GM21526 (cell line): Measurements from ENCODE around the gene OFD1.

Experiments
- ATAC-seq: cut with Tn5 transposase; IDR thresholded peaks from one replicate; pipeline ENCODE4 v1.9.1; 2021; ENCODE audit warnings: moderate library complexity; ENCODE audit not compliant: unreplicated experiment, low FRiP score

Gene OFD1

GRCh38 chrX:13734278-13735172 is at the start of gene OFD1, which contains the start of gene TRAPPC2:
OFD1 (plus strand) TSS chrX:13734748; CDS start chrX:13735072, 324 bp downstream.
TRAPPC2 (minus strand) TSS chrX:13734620; CDS start chrX:13719963, 14,657 bp downstream.
- ATAC-seq = peak; percentile 91

- no peak for ATAC-seq
Observed at GRCh38 chrX:13685126-13685763, 49.3 kb upstream of the OFD1 start.

GRCh38 chrX:13687203-13687602 is 47.3 kb upstream of the OFD1 start:
- no peak for ATAC-seq

- peak; percentile 10 for ATAC-seq
Observed at GRCh38 chrX:13688384-13688957, 46.1 kb upstream of the OFD1 start.

GRCh38 chrX:13688958-13689740 is 45.4 kb upstream of the OFD1 start, which contains the start of gene RAB9A:
RAB9A (plus strand) TSS chrX:13689128; CDS start chrX:13708747, 19,619 bp downstream.
- peak; percentile 73 for ATAC-seq

- no peak for ATAC-seq
Observed at GRCh38 chrX:13689741-13690211, 44.8 kb upstream of the OFD1 start.

- no peak for ATAC-seq
Observed at GRCh38 chrX:13690836-13691235, 43.7 kb upstream of the OFD1 start.

GRCh38 chrX:13691841-13692371 is 42.6 kb upstream of the OFD1 start:
- ATAC-seq = no peak

- no peak for ATAC-seq
Observed at GRCh38 chrX:13692771-13693231, 41.7 kb upstream of the OFD1 start.

GRCh38 chrX:13693341-13693961 is 41.1 kb upstream of the OFD1 start:
- no peak for ATAC-seq

- no peak for ATAC-seq
Observed at GRCh38 chrX:13694359-13694758, 40.2 kb upstream of the OFD1 start.

- ATAC-seq = no peak
Observed at GRCh38 chrX:13694983-13695382, 39.6 kb upstream of the OFD1 start.

GRCh38 chrX:13695601-13696115 is 38.9 kb upstream of the OFD1 start:
- ATAC-seq = no peak

- ATAC-seq = peak; percentile 43
Observed at GRCh38 chrX:13697455-13697854, 37.1 kb upstream of the OFD1 start.

- no peak for ATAC-seq
Observed at GRCh38 chrX:13697976-13698375, 36.6 kb upstream of the OFD1 start.

- ATAC-seq = no peak
Observed at GRCh38 chrX:13698432-13698831, 36.1 kb upstream of the OFD1 start.

GRCh38 chrX:13699183-13699826 is 35.2 kb upstream of the OFD1 start:
- no peak for ATAC-seq

- no peak for ATAC-seq
Observed at GRCh38 chrX:13700380-13700779, 34.2 kb upstream of the OFD1 start.
